T47D (cell line): Measurements from ENCODE around the gene SERAC1.

Experiments used
- DNase-seq, 2 experiments: peaks; one replicate each; pipeline versions ENCODE4 v3.0.0 to v3.0.0-alpha.2; 2011 to 2012; ENCODE audit warnings: low read depth in 1 of 2, low spot score in 1 of 2
- JUND ChIP-seq: IDR thresholded peaks from 2 replicates; pipeline ENCODE4 v1.6.1; 2012; ENCODE audit warnings: low read depth
- in situ Hi-C: cut with HindIII; loops from 2 replicates; pipeline ENCODE4 v1.10.0; 2016; ENCODE audit warnings: low sequenced_read_pairs, low pct_unique_long_range_greater_than_20kb

The SERAC1 gene

DNA sequence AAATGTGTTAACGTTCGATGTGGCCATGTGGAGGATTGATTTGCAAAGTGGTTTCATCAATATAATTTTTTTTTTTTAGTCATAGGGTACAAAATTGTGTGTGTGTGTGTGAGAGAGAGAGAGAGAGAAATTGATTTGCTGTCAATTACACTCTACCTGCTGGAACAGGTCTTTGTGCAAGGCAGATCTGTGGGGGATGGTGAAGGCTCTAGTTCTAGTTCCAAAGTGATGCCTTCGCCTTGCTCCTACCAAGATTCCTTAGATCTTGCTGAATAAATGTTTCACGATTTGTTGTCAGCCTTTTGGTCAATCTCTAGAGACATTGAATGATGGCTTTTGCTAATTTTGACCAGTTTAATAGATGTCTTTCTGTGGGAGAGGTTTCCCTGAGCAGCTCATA is 64.8 kb downstream of the SERAC1 start:
- in situ Hi-C loops = no loop called here
- TF ChIP-seq JUND = no peak

DNA sequence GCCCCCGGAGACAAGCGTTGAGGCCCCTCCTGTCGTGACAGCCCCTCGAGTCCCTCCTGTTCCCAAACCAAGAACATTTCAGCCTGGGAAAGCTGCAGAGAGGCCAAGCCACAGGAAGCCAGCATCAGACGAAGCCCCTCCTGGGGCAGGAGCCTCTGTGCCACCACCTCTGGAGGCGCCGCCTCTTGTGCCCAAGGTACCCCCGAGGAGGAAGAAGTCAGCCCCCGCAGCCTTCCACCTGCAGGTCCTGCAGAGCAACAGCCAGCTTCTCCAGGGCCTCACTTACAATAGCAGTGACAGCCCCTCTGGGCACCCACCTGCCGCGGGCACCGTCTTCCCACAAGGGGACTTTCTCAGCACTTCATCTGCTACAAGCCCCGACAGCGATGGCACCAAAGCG is 72.4 kb downstream of the SERAC1 start:
- in situ Hi-C loops = no loop called here
- TF ChIP-seq JUND = no peak

More for the DNA sequence above, 64.8 kb downstream of the SERAC1 start:
- DNase-seq = no peak

DNA sequence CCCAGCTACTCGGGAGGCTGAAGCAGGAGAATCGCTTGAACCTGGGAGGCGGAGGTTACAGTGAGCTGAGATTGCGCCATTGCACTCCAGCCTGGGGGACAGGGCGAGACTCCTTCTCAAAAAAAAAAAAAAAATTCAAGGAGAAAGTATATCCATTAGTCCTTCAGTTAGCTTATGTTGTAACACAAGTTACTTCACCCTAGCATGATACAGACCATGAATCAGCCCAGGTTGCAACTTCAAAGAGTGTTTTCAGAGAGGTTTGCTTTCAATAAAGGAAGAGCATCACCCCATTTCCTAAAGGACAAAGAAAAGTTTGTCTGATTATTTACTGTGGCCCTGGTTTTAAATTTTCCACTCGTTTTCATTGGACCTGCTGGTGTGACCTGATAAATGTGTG is 73.0 kb downstream of the SERAC1 start:
- in situ Hi-C loops = no loop called here
- no peak for TF ChIP-seq JUND
- DNase-seq = no peak

More for the DNA sequence above, 72.4 kb downstream of the SERAC1 start:
- no peak for DNase-seq

DNA sequence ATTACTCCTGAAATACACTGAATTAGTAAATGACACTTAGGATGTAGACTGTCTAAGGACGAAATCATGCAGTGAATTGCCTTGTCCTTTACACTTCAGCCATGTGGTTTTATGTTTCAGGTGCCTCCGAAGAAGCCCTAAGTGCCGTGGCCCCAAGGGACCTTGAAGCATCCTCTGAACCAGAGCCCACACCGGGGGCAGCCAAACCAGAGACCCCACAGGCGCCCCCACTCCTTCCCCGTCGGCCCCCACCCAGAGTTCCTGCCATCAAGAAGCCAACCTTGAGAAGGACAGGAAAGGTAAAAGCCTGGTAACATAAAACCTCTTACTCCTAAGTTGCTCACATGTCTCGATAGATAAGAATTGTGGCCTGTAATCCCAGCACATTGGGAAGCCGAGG is 75.3 kb downstream of the SERAC1 start:
- TF ChIP-seq JUND = no peak
- DNase-seq = no peak
- in situ Hi-C loops = no loop called here

DNA sequence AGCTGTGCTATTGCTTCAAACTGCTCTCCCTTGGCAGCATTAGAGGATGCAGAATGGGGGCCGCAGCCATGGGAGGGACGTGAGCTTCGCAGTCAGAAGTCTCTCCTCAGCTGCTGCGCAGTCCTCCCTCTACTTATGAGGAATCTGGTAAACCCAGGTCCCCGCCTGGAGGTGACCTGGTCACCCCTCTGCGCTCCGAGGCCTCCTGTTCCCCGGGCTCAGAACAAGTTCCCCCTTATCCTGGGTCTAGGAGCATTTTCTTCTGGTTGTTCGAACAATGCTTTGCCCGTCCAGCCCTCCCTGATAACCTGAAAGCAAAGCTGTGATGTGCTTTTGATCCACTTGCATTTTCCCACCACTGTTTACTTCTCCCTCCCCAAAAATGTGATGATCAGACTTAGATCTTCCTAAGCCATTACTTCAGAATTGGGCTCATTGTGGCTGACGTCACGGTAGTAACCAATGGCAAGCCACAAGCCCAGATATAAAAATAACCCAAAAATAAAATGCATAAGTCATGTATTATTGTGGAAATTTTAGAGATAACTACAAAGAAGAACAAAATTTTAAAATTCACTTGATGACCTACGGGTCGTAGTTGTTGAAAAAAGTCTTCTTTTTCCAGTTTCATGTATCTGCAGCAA is 80.7 kb downstream of the SERAC1 start:
- no peak for DNase-seq
- in situ Hi-C loops = no loop called here

DNA sequence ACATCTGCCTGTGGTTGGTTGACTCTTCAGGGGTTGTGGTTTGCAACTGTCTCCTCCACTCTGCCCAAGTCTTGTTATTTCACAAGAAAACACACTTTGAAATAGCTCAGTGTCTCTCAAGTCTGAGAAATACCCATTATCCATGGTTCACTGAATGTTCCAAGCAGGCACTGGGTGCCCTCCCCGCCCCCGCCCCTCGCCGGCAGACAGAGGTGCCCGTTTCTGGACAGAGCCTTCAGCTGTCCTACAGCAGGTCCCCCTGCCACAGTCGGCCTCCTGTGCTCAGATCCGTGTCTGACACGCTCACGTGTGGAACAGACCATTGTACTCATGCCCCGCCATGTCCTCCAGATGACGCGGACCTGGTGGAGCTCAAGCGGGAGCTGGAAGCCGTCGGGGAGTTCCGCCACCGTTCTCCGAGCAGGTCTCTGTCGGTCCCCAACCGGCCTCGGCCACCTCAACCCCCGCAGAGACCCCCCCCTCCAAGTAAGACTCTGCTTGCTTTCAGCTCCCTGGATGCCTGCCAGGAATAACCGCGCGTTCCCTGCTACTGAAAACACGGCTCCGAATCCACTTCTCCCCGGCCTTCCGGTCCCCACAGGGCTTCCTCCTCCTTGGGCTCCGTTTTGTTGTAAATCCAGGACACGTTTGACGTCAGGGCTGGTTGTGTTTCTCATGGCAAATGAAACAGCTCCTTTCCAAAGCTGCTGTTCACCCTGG is 81.4 kb downstream of the SERAC1 start:
- in situ Hi-C loops = no loop called here
- no peak for DNase-seq
- TF ChIP-seq JUND = no peak

More for the DNA sequence above, 80.7 kb downstream of the SERAC1 start:
- TF ChIP-seq JUND = no peak

DNA sequence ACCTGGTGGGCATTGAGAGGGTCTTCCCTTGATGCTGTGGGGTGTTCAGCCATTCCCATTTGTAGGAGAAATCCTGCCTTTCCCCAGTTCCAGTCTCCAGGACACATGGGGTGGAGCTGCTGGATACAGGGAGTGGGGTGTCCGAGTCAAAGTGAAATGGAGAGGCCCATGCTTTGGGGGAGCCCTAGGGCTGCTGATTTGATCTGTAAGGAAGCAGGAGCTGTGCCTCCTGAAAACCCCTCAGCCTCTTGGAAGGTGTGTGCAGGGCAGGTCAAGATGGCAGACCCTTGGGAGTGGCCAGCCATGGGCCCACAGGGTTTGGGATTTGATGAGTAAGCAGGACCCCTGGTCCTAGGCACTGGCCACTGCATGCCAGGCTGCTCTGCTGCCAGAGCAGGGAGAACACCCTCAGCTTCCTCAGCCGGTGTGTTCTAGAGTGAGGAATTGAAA is 82.0 kb downstream of the SERAC1 start:
- in situ Hi-C loops = no loop called here
- TF ChIP-seq JUND = no peak
- no peak for DNase-seq

DNA sequence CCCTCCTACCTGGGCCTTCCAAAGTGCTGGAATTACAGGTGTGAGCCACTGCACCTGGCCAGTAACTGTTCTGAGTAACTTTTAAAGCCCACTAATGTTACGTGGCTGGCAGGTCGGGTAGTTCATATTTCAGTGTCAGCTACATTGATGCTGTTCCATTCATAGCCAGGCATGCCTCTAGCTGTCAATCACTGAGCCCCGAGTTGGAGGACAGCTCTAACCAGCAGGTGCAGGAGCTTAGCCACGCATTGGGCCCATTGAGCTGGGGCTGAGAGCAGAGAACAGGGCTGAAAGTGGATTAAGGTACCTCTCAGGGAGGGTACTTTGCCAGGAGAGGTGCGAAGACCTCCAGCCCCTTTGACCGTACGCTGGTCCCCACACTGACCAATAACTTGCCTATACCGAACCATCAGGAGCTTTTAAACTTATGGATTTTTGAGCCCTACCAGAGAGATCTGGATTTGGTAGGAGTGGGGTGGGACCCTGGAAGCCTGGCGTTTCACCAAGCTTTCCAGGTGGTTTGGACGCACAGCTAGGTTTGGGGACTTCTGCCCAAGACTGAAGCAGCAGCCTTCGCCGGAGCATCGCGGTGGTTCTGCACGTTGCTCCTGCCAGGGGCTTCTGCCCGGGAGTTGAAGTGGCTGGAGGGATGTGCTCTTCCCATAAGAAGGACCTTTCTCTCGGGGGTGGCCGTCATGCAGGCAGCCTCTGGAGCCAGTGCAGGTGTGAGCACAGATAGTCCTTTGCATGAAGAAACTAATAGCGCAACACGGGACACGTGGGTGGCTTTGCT is 82.6 kb downstream of the SERAC1 start:
- TF ChIP-seq JUND = no peak
- in situ Hi-C loops = no loop called here
- DNase-seq = no peak

DNA sequence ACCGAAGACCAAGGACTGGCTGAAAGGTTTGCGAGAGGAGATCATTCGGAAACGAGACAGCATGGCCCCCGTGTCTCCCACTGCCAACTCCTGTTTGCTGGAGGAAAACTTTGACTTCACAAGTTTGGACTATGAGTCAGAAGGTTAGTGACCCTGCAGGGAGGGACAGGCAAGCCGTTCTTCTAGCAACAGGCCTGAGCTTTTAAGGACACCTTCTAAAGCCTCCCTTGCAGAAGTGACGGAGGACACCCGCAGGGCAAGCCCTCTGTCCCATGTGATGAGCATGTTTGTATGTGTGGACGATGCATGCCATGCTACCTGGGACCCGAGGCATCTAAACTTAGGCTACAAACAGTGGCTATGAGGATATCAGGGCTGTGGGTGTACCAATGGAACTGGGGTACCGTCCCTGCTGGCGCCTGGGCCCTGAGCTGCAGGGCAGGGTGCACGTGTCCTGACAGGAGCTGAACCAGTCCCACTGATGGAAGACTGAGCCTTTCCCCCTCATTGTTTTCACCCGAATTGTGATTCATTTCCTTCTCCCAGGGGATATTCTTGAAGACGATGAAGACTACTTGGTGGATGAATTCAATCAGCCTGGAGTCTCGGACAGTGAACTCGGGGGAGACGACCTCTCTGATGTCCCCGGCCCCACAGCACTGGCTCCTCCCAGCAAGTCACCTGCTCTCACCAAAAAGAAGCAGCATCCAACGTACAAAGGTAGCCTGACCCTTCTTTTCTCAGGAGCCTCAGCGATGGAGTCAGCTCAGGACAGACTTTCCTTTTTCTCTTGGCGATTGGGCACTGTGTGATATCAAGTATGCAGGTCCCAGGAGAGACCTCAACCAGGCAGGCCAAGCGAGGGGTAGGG is 84.4 kb downstream of the SERAC1 start:
- DNase-seq = no peak
- in situ Hi-C loops = no loop called here
- no peak for TF ChIP-seq JUND

DNA sequence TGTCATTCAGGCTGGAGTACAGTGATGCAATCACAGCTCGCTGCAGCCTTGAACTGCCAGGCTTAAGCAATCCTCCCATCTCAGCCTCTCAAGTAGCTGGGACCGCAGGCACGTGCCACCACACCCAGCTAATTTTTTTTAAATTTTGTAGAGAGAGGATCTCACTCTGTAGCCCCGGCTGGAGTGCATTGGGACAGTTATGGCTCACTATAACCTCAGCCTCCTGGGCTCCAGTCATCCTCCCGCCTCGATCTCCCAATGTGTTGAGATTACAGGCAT is 86.5 kb downstream of the SERAC1 start:
- no peak for DNase-seq
- in situ Hi-C loops = no loop called here
- no peak for TF ChIP-seq JUND

DNA sequence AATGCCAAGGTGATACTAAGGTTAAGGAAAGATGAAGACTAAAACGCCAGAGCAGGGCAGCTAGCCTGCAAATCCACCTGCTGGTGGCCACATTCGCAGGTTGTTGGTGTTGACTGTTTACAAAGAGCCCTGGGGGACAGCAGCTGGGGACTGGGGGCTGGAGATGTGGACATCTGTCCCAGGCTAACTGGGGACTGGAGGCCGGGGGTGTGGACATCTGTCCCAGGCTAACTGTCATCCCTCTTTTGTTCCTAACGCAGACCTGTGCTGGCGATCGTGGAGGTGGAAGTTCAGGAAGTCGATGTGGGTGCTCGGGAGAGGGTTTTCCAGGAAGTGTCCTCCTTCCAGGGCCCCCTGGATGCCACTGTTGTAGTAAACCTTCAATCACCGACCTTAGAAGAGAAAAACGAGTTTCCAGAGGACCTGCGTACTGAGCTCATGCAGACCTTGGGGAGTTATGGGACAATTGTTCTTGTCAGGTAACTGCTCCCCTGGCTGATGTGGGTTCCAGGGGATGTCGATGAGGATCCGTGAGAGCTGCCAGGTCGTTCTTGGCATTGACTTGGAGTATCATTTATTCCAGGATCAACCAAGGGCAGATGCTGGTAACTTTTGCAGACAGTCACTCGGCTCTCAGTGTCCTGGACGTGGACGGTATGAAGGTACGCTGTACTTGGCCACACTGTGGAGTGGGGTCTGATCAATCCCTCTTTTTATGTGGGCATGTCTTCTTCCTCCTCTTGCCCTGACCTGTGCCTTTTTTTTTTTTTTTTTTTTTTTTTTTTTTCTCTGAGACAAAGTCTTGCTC is 87.0 kb downstream of the SERAC1 start:
- TF ChIP-seq JUND = no peak
- in situ Hi-C loops = no loop called here
- no peak for DNase-seq

DNA sequence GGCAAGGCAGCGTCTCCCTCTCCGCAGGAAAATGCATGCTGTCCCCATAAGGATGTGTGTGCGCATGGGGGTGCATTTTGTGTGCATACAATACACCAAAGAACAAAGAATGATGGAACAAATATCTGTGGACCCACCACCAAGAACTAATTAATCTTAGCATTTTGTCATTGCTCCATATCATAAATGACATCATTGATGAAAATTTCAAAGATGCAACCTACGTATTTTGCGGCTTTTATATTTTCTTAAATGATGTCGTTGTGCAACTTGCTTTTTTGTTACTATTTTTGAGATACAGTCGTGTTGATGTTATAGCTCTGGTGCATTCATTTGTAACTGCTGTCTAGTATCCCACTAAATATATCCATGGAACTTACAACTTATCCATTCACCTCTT is 89.7 kb downstream of the SERAC1 start:
- TF ChIP-seq JUND = no peak
- DNase-seq = no peak
- in situ Hi-C loops = no loop called here
